HG03565 (cell line): Measurements from ENCODE around the gene CAD.

Experiments
- ATAC-seq: cut with Tn5 transposase; IDR thresholded peaks from one replicate; pipeline ENCODE4 v1.9.1; 2021; ENCODE audit warnings: mild to moderate bottlenecking, moderate library complexity; ENCODE audit not compliant: unreplicated experiment

Gene CAD

GRCh38 chr2:27222407-27222806 is 5.2 kb downstream of the CAD start:
- ATAC-seq: no peak

GRCh38 chr2:27223416-27223815 is 6.2 kb downstream of the CAD start:
- no peak for ATAC-seq

- ATAC-seq: no peak
These were observed 8.4 kb downstream of the CAD start for GRCh38 chr2:27225526-27225925.

GRCh38 chr2:27227501-27227900 is 10.3 kb downstream of the CAD start:
- ATAC-seq: no peak

- no peak for ATAC-seq
These were observed 14.8 kb downstream of the CAD start for GRCh38 chr2:27231921-27232320.

GRCh38 chr2:27233341-27233740 is 16.2 kb downstream of the CAD start:
- no peak for ATAC-seq

- ATAC-seq: no peak
These were observed 19.0 kb downstream of the CAD start for GRCh38 chr2:27236136-27236535.

- no peak for ATAC-seq
These were observed 19.5 kb downstream of the CAD start for GRCh38 chr2:27236626-27237025.

- ATAC-seq: no peak
These were observed 20.3 kb downstream of the CAD start for GRCh38 chr2:27237341-27237945.

GRCh38 chr2:27238976-27239375 is 21.8 kb downstream of the CAD start:
- ATAC-seq: no peak

- ATAC-seq: no peak
These were observed 23.2 kb downstream of the CAD start for GRCh38 chr2:27240406-27240805.

- no peak for ATAC-seq
These were observed 24.8 kb downstream of the CAD start for GRCh38 chr2:27241761-27242613.

GRCh38 chr2:27242614-27242951 is 25.4 kb downstream of the CAD start:
- ATAC-seq: no peak

GRCh38 chr2:27243391-27244130 is 26.4 kb downstream of the CAD start:
- no peak for ATAC-seq

GRCh38 chr2:27245116-27245515 is 27.9 kb downstream of the CAD start:
- ATAC-seq: no peak

- ATAC-seq: no peak
These were observed 28.5 kb downstream of the CAD start for GRCh38 chr2:27245626-27246025.

- no peak for ATAC-seq
These were observed 30.7 kb downstream of the CAD start for GRCh38 chr2:27247893-27248292.

- ATAC-seq: no peak
These were observed 32.2 kb downstream of the CAD start for GRCh38 chr2:27249159-27249890.

- no peak for ATAC-seq
These were observed 32.9 kb downstream of the CAD start for GRCh38 chr2:27249891-27250651.

- no peak for ATAC-seq
These were observed 33.6 kb downstream of the CAD start for GRCh38 chr2:27250652-27251379.
